Measurements from ENCODE around the gene CWC27. TPM values are rescaled to one million over a fixed set of nuclear protein-coding genes. Genes with fewer than 3 reads are reported as not detected.

Gene CWC27
- total RNA-seq, 1 donor from 2014 or later, result 19.2 TPM

GRCh38 chr5:64794053-64794770, 25.5 kb downstream of the CWC27 start:
- H3K4me1 ChIP-seq, result no peaks in the 10 kb centered on the region
- intact Hi-C loops (cut with DNase I), result no loop called here
- TF ChIP-seq POLR2AphosphoS5 (IDR thresholded peaks at IDR 0.05; ENCODE audit: insufficient read depth in 1 of 2, low read depth in 1 of 2) (no peak), CTCF (IDR thresholded peaks at IDR 0.05) (no peak), POLR2A (IDR thresholded peaks at IDR 0.05) (no peak)

GRCh38 chr5:64796301-64796700, 27.6 kb downstream of the CWC27 start:
- intact Hi-C loops (cut with DNase I), result no loop called here
- no peaks in the 10 kb centered on the region for H3K36me3 ChIP-seq
- H3K4me1 ChIP-seq, result no peaks in the 10 kb centered on the region
- H3K4me3 ChIP-seq, result no peak overlapping the region
- no peak for DNase-seq (ENCODE audit: extremely low spot score in 2 of 2)
- no peak overlapping the region for H3K27ac ChIP-seq
- H3K27me3 ChIP-seq, result no peaks in the 10 kb centered on the region
- no peak for TF ChIP-seq CTCF (IDR thresholded peaks at IDR 0.05)
- no peak for TF ChIP-seq POLR2A (IDR thresholded peaks at IDR 0.05)
- TF ChIP-seq POLR2AphosphoS5 (IDR thresholded peaks at IDR 0.05; ENCODE audit: insufficient read depth in 1 of 2, low read depth in 1 of 2), result no peak
- no peaks in the 10 kb centered on the region for H3K9me3 ChIP-seq

More at GRCh38 chr5:64794053-64794770, 25.5 kb downstream of the CWC27 start:
- no peaks in the 10 kb centered on the region for H3K9me3 ChIP-seq
- H3K27me3 ChIP-seq, result no peaks in the 10 kb centered on the region
- H3K4me3 ChIP-seq, result no peak overlapping the region
- H3K36me3 ChIP-seq, result no peaks in the 10 kb centered on the region
- no peak for DNase-seq (ENCODE audit: extremely low spot score in 2 of 2)
- H3K27ac ChIP-seq, result no peak overlapping the region

GRCh38 chr5:64800926-64801325, 32.2 kb downstream of the CWC27 start:
- H3K9me3 ChIP-seq, result no peaks in the 10 kb centered on the region
- peaks cover 0 to 12% of the 10 kb centered on the region in 2 donors for H3K36me3 ChIP-seq
- H3K27ac ChIP-seq, result no peak overlapping the region
- TF ChIP-seq POLR2AphosphoS5 (IDR thresholded peaks at IDR 0.05; ENCODE audit: insufficient read depth in 1 of 2, low read depth in 1 of 2) (no peak), POLR2A (IDR thresholded peaks at IDR 0.05) (no peak), CTCF (IDR thresholded peaks at IDR 0.05) (no peak)
- intact Hi-C loops (cut with DNase I), result no loop called here
- no peak for DNase-seq (ENCODE audit: extremely low spot score in 2 of 2)
- no peaks in the 10 kb centered on the region for H3K4me1 ChIP-seq
- H3K4me3 ChIP-seq, result no peak overlapping the region
- no peaks in the 10 kb centered on the region for H3K27me3 ChIP-seq

GRCh38 chr5:64806537-64806936, 37.8 kb downstream of the CWC27 start:
- intact Hi-C loops (cut with DNase I), result no loop called here
- Histone ChIP-seq H3K9me3 (no peaks in the 10 kb centered on the region), H3K36me3 (peaks cover 0 to 28% of the 10 kb centered on the region in 2 donors), H3K4me3 (no peak overlapping the region), H3K27ac (no peak overlapping the region), H3K27me3 (no peaks in the 10 kb centered on the region), H3K4me1 (no peaks in the 10 kb centered on the region)
- DNase-seq (ENCODE audit: extremely low spot score in 2 of 2), result no peak
- TF ChIP-seq POLR2AphosphoS5 (IDR thresholded peaks at IDR 0.05; ENCODE audit: insufficient read depth in 1 of 2, low read depth in 1 of 2) (no peak), CTCF (IDR thresholded peaks at IDR 0.05) (no peak), POLR2A (IDR thresholded peaks at IDR 0.05) (no peak)

GRCh38 chr5:64807520-64807919, 38.8 kb downstream of the CWC27 start:
- no peak for TF ChIP-seq POLR2A (IDR thresholded peaks at IDR 0.05)
- no peak for TF ChIP-seq CTCF (IDR thresholded peaks at IDR 0.05)
- TF ChIP-seq POLR2AphosphoS5 (IDR thresholded peaks at IDR 0.05; ENCODE audit: insufficient read depth in 1 of 2, low read depth in 1 of 2), result no peak
- Histone ChIP-seq H3K27ac (no peak overlapping the region), H3K4me1 (no peaks in the 10 kb centered on the region), H3K27me3 (no peaks in the 10 kb centered on the region), H3K36me3 (peaks cover 0 to 28% of the 10 kb centered on the region in 2 donors), H3K4me3 (no peak overlapping the region), H3K9me3 (no peaks in the 10 kb centered on the region)
- intact Hi-C loops (cut with DNase I), result no loop called here
- no peak for DNase-seq (ENCODE audit: extremely low spot score in 2 of 2)

All from vagina (tissue), 2 donors.